Stimulated activated CD8-positive, alpha-beta memory T cell treated with anti-CD3 and anti-CD28 coated beads, Interleukin-4, amount 100 ng/mL, for 24 hours (primary cell): Measurements from ENCODE around the gene NR1I2.
A peak's percentile ranks its signal among the peaks of the same experiment; 100 is the strongest.

Source experiments
- DNase-seq: peaks from one replicate; pipeline ENCODE4 v3.0.0-alpha.2; 2020; ENCODE audit warnings: low read depth

Gene NR1I2

DNA sequence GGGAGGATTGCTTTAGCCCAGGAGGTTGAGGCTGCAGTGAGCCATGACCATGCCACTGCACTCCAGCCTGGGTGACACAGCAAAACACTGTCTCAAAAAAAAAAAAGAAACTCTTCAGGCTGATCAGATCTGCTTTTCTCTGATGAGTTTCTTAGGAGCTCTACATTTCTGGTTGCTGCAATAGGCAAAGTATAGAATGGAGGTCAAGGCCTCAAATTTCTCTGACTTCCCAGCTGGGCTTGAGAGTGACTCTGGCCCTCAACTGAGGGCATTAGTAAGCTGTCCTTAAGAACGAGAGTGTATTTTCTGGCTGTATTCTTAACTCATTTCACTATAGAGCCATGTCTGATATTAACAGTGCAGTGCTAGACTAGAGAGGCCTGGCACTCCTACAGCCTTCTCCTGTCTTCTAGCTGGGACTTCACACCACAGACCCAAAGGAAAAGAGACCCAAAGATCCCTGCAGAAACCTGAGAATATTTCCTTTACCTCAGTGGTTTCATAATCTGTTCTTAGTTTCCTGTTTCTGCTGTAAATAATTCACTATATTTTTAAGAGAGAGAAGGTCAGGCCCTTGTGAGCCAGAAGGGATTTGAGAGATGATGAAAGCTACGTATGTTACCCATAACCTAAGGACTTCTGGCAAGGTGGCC is 2.0 kb upstream of the NR1I2 start:
- no peak for DNase-seq

- DNase-seq: no peak
Observed at GRCh38 chr3:119782460-119782859, 559 bp downstream of the NR1I2 start.

DNA sequence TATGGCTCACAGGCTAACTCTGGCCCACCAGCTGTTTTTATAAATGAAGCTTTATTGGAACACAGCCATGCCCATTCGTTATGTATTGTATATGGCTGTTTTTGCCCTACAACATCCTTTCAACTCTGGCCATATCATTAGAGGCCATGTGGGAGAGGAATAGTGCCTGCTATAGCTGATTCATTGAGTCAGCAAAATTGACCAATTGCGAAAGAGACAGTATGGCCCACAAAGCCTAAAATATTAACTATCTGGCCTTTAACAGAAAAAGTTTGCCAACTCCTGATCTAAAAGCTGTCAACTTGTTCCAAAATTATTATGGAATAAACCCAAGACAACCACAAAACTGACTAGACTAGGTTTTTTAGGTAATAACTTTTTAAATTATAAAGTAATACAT is 1.4 kb downstream of the NR1I2 start:
- DNase-seq: no peak

GRCh38 chr3:119783883-119784282 is 2.0 kb downstream of the NR1I2 start:
- DNase-seq: no peak

DNA sequence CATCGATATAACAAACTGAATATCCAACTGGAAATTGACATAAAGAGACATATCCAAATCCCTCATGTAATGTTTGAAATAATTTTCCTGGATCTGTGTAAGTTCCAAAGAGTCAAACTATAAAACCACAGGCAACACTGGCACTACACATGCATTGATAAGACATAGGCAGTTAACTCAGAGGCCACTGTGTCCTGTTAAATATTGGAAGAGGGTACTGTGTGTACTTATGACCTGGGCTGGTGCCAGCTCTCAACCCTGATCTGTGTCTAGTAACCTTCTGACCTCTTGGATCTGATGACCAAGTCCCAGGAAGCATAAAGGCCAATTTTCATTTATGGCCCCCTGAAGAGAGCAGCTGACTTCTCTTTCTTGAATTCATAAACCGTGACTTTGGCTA is 4.5 kb downstream of the NR1I2 start:
- no peak for DNase-seq

DNA sequence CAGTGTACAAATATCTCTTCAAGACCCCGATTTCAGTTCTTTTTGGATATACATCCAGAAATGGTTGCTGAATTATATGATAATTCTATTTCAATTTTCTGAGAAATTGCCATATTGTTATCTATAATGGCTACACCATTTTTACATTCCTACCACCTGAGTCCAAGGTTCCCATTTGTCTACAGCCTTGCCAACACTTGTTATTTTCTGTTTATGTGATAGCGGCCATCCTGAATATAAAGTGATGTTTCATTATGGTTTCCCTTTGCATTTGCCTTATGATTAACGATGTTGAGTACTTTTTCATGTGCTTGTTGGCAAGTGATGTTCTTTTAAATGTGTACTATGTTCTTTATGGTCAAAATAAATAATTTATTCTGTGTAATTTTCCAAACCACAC is 8.5 kb downstream of the NR1I2 start:
- DNase-seq: no peak

DNA sequence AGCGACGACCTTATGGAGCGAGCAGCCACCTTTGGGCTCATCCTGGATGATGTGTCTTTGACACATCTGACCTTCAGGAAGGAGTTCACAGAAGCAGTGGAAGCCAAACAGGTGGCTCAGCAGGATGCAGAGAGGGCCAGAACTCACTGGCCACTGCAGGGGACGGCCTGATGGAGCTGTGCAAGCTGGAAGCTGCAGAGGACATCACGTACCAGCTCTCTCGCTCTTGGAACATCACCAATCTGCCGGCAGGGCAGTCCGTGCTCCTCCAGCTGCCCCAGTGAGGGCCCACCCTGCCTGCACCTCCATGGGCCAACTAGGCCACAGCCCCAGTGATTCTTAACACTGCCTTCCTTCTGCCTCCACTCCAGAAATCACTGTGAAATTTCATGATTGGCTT is 10.4 kb downstream of the NR1I2 start:
- DNase-seq: no peak

DNA sequence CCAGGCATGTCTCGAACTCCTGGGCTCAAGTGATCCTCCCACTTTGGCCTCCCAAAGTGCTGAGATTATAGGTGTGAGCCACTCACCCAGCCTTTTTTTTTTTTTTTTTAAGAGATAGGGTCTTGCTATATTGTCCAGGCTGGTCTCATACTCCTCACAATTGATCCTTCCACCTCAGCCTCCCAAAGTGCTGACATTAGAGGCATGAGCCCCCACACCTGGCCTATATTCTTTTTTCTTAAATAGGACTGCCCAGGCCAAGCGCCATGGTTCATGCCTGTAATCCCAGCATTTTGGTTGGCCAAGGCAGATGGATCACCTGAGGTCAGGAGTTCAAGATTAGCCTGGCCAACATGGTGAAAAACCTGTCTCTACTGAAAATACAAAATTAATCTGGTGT is 12.5 kb downstream of the NR1I2 start:
- no peak for DNase-seq

- no peak for DNase-seq
Observed at GRCh38 chr3:119794971-119795612, 13.2 kb downstream of the NR1I2 start.

DNA sequence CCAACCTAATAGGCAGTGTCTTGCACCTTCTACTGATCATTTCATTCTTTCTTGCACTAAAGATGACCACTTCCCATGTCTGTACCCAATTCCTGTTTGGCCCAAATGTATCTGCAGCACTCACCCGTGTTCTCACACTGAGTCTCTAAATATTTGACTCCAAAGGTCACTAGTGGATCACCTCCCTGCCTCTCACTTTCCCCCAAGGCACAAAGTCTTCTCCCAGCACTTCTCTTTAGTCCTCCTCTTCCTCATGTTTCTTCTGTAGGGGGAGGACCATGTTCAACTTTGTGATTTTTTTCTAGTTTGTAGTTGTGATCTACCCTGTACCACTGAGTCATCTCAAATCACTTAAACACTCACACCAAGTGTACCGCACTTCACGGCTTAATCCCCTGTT is 13.9 kb downstream of the NR1I2 start:
- DNase-seq: no peak

DNA sequence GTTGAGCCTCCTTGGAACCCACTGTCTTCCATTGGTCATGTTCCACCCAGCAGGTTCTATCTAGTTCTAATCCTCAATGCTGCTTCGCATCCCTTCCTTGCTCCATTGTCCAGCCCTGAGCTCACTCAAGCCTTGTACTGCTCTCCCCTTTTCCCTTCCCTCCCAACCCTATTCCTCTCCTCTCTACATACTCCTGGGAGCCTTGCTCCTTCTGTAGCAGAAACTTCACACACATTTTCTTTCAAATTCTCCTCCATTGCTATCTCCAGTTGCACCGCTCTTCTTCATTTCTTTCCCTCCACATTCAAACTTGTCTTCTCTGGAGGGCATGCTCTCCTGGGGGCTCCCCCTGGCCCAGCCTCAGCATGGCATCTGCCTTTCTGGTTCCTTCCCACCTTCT is 14.5 kb downstream of the NR1I2 start:
- DNase-seq: no peak

DNA sequence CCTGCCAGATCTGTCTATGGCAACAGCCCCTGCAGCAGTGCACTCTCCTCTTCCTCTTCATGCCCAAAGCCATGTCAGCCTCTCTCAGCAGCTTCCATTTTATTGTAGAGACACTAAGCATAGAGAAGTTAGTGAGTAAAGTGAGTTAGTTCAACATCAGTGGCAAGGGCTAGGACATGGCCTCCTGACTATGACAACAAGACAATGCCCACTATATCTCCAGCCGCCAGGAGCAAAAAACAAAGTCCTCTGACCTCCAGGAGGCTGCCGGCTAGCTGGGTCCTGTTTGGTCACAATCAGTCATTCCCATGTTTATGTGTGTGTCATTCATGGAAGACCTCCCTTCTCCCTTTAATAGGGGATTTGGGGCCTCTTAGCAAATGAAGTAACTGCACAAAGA is 14.9 kb downstream of the NR1I2 start:
- no peak for DNase-seq

- no peak for DNase-seq
Observed at GRCh38 chr3:119800844-119801243, 18.9 kb downstream of the NR1I2 start.

- DNase-seq: no peak
Observed at GRCh38 chr3:119808244-119808643, 26.3 kb downstream of the NR1I2 start.

- no peak for DNase-seq
Observed at GRCh38 chr3:119808843-119809242, 26.9 kb downstream of the NR1I2 start.

GRCh38 chr3:119809249-119810017 is 27.5 kb downstream of the NR1I2 start:
- no peak for DNase-seq

GRCh38 chr3:119810018-119810435 is 28.1 kb downstream of the NR1I2 start:
- peak; percentile 49 for DNase-seq

DNA sequence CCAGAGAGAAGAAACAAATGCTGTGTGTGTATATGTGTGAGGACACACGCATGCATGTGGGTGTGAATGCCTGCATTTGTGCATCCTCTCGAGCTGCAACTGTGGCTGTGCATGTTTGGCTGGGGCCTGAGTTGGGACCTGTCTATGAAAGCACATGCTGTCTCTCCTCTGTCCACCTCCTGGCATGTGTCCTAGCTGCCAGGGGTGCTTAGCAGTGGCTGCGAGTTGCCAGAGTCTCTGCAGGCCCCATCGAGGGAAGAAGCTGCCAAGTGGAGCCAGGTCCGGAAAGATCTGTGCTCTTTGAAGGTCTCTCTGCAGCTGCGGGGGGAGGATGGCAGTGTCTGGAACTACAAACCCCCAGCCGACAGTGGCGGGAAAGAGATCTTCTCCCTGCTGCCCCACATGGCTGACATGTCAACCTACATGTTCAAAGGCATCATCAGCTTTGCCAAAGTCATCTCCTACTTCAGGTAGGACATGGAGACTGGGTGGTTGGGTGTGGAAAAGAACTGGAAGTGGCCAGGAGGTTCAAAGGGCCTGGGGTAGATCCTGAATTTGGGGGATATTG is 30.7 kb downstream of the NR1I2 start:
- DNase-seq: no peak

- DNase-seq: no peak
Observed at GRCh38 chr3:119815716-119816115, 33.8 kb downstream of the NR1I2 start.

GRCh38 chr3:119817071-119817470 is 35.2 kb downstream of the NR1I2 start:
- no peak for DNase-seq

DNA sequence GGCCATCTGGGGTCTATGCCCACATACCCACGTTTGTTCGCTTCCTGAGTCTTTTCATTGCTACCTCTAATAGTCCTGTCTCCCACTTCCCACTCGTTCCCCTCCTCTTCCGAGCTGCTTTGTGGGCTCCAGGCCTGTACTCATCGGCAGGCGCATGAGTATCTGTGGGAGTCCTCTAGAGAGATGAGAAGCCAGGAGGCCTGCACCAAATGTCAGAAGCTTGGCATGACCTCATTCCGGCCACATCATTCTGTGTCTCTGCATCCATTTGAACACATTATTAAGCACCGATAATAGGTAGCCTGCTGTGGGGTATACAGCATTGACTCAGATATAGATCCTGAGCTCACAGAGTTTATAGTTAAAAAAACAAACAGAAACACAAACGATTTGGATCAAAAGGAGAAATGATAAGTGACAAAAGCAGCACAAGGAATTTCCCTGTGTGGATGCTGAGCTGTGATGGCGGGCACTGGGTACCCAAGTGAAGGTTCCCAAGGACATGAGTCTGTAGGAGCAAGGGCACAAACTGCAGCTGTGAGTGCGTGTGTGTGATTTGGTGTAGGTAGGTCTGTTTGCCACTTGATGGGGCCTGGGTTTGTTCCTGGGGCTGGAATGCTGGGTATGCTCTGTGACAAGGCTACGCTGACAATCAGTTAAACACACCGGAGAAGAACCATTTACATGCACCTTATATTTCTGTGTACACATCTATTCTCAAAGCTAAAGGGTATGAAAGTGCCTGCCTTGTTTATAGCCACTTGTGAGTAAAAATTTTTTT is 35.9 kb downstream of the NR1I2 start:
- no peak for DNase-seq

- no peak for DNase-seq
Observed at GRCh38 chr3:119818937-119819336, 37.0 kb downstream of the NR1I2 start.
